H9 (cell line): ENCODE results near the gene LSM8. TPM values are rescaled to one million over a fixed set of nuclear protein-coding genes. Genes with fewer than 3 reads are reported as not detected.
A peak's percentile ranks its signal among the peaks of the same experiment; 100 is the strongest.

Source experiments
- DNase-seq: peaks from one replicate; pipeline ENCODE4 v3.0.0-alpha.2; 2017
- H2AFZ ChIP-seq: one replicate; pipeline ENCODE4 v1.6.1; 2013; ENCODE audit warnings: mild to moderate bottlenecking, low read length, control low read depth, moderate library complexity
- H2AK5ac ChIP-seq: 2 replicates; pipeline ENCODE4 v1.6.1; 2013; ENCODE audit warnings: low read length, control low read depth, mixed read lengths; ENCODE audit not compliant: insufficient read length
- H2BK120ac ChIP-seq: one replicate; pipeline ENCODE4 v1.6.1; 2013; ENCODE audit warnings: low read depth, mild to moderate bottlenecking, low read length, control low read depth, inconsistent platforms; ENCODE audit not compliant: poor library complexity, severe bottlenecking
- H2BK12ac ChIP-seq: 2 replicates; pipeline ENCODE4 v1.6.1; 2013; ENCODE audit warnings: low read length, control low read depth, mixed read lengths, low read depth; ENCODE audit not compliant: insufficient read length
- H2BK15ac ChIP-seq: 2 replicates; pipeline ENCODE4 v1.6.1; 2013; ENCODE audit warnings: low read depth, low read length, control low read depth
- H2BK20ac ChIP-seq: one replicate; pipeline ENCODE4 v1.6.1; 2013; ENCODE audit warnings: low read depth, mild to moderate bottlenecking, low read length, control low read depth, inconsistent platforms; ENCODE audit not compliant: poor library complexity, severe bottlenecking
- H2BK5ac ChIP-seq: 2 replicates; pipeline ENCODE4 v1.6.1; 2013; ENCODE audit warnings: low read length, control low read depth, mixed read lengths; ENCODE audit not compliant: insufficient read length
- H3K14ac ChIP-seq: 2 replicates; pipeline ENCODE4 v1.6.1; 2013; ENCODE audit warnings: low read length, control low read depth; ENCODE audit not compliant: insufficient read depth
- H3K18ac ChIP-seq: 2 replicates; pipeline ENCODE4 v1.6.1; 2013; ENCODE audit warnings: low read depth, mild to moderate bottlenecking, mixed read lengths, low read length, control low read depth; ENCODE audit not compliant: insufficient read length
- H3K23ac ChIP-seq: 2 replicates; pipeline ENCODE4 v1.6.1; 2013; ENCODE audit warnings: low read length, control low read depth, mixed read lengths, low read depth; ENCODE audit not compliant: insufficient read length
- H3K23me2 ChIP-seq: 2 replicates; pipeline ENCODE4 v1.6.1; 2013; ENCODE audit warnings: low read depth, mild to moderate bottlenecking, mixed read lengths, low read length, control low read depth; ENCODE audit not compliant: insufficient read length, poor library complexity, severe bottlenecking
- H3K27ac ChIP-seq: 2 replicates; pipeline ENCODE4 v1.5.1; 2013; ENCODE audit warnings: low read length, control low read depth, mixed read lengths, low read depth; ENCODE audit not compliant: insufficient read length
- H3K27me3 ChIP-seq: 2 replicates; pipeline ENCODE4 v1.6.1; 2013; ENCODE audit warnings: low read length, control low read depth, inconsistent platforms; ENCODE audit not compliant: insufficient read depth
- H3K4ac ChIP-seq: 2 replicates; pipeline ENCODE4 v1.6.1; 2013; ENCODE audit warnings: low read depth, mild to moderate bottlenecking, control low read depth, inconsistent platforms, low read length, moderate library complexity
- H3K4me1 ChIP-seq: 2 replicates; pipeline ENCODE4 v1.6.1; 2013; ENCODE audit warnings: low read length, control low read depth, inconsistent platforms; ENCODE audit not compliant: insufficient read depth
- H3K4me2 ChIP-seq: 2 replicates; pipeline ENCODE4 v1.6.1; 2013; ENCODE audit warnings: low read length, control low read depth, mixed read lengths; ENCODE audit not compliant: insufficient read length, insufficient read depth
- H3K56ac ChIP-seq: 2 replicates; pipeline ENCODE4 v1.6.1; 2013; ENCODE audit warnings: low read depth, mild to moderate bottlenecking, mixed read lengths, low read length, control low read depth; ENCODE audit not compliant: insufficient read length
- H3K79me1 ChIP-seq: 2 replicates; pipeline ENCODE4 v1.6.1; 2013; ENCODE audit warnings: low read depth, mild to moderate bottlenecking, moderate library complexity, low read length, control low read depth, inconsistent platforms; ENCODE audit not compliant: insufficient read depth, poor library complexity, severe bottlenecking
- H3K79me2 ChIP-seq: 2 replicates; pipeline ENCODE4 v1.6.1; 2013; ENCODE audit warnings: low read length, control low read depth, inconsistent platforms; ENCODE audit not compliant: insufficient read depth
- H3K9ac ChIP-seq: 2 replicates; pipeline ENCODE4 v1.6.1; 2013; ENCODE audit warnings: low read length, control low read depth, mixed read lengths; ENCODE audit not compliant: insufficient read length; ENCODE audit errors: extremely low read depth
- H3K9me3 ChIP-seq: one replicate; pipeline ENCODE4 v1.6.1; 2013; ENCODE audit warnings: low read depth, low read length, inconsistent platforms; ENCODE audit not compliant: control insufficient read depth
- H3T11ph ChIP-seq: one replicate; pipeline ENCODE4 v1.6.1; 2013; ENCODE audit warnings: mild to moderate bottlenecking, low read length, control low read depth, inconsistent platforms
- H4K20me1 ChIP-seq: one replicate; pipeline ENCODE4 v1.6.1; 2013; ENCODE audit not compliant: control insufficient read depth, insufficient read length, insufficient read depth
- H4K5ac ChIP-seq: 2 replicates; pipeline ENCODE4 v1.6.1; 2013; ENCODE audit warnings: low read depth, mild to moderate bottlenecking, mixed read lengths, low read length, control low read depth; ENCODE audit not compliant: insufficient read length
- H4K8ac ChIP-seq: replicated peaks from 2 replicates; pipeline ENCODE4 v1.6.1; 2013; ENCODE audit warnings: low read length, control low read depth, mixed read lengths, low read depth; ENCODE audit not compliant: insufficient read length
- H4K91ac ChIP-seq: 2 replicates; pipeline ENCODE4 v1.6.1; 2013; ENCODE audit warnings: low read depth, mild to moderate bottlenecking, moderate library complexity, mixed read lengths, low read length, control low read depth; ENCODE audit not compliant: insufficient read length
- H3K27ac Mint-ChIP-seq, 3 experiments: 2 replicates in 2 of 3; 3 replicates in 1 of 3; pipeline ENCODE4 v1.8.0; 2020 to 2021; ENCODE audit warnings: mixed read lengths in 3 of 3, mild to moderate bottlenecking in 1 of 3, moderate library complexity in 1 of 3
- H3K27me3 Mint-ChIP-seq: 2 replicates; pipeline ENCODE4 v1.8.0; 2021; ENCODE audit warnings: low read depth, mild to moderate bottlenecking, moderate library complexity, mixed read lengths
- H3K36me3 Mint-ChIP-seq, 3 experiments: 2 replicates in 2 of 3; 3 replicates in 1 of 3; pipeline ENCODE4 v1.8.0; 2020 to 2021; ENCODE audit warnings: low read depth in 3 of 3, mixed read lengths in 3 of 3; ENCODE audit not compliant: insufficient read depth in 1 of 3
- H3K4me1 Mint-ChIP-seq, 2 experiments: 2 replicates each; pipeline ENCODE4 v1.8.0; 2020; ENCODE audit warnings: mixed read lengths in 2 of 2
- H3K4me3 Mint-ChIP-seq, 2 experiments: 2 replicates in 1 of 2; 3 replicates in 1 of 2; pipeline ENCODE4 v1.8.0; 2020 to 2021; ENCODE audit warnings: mild to moderate bottlenecking in 2 of 2, mixed read lengths in 2 of 2, moderate library complexity in 1 of 2
- H3K9me3 Mint-ChIP-seq, 2 experiments: 2 replicates in 1 of 2; 3 replicates in 1 of 2; pipeline ENCODE4 v1.8.0; 2020; ENCODE audit warnings: mild to moderate bottlenecking in 2 of 2, mixed read lengths in 2 of 2, moderate library complexity in 1 of 2
- CTCF ChIP-seq: fragments of 200-600 bp; sonication (generic); conservative IDR thresholded peaks from 3 replicates; pipeline ENCODE4 v1.8.0; 2021; ENCODE audit warnings: antibody characterized with exemption, mild to moderate bottlenecking
- WGBS: extraction: QIAGEN DNeasy Blood & Tissue Kit; methylation state at CpG from one replicate; pipeline ENCODE4 v1.1.7; 2013; ENCODE audit warnings: missing lambda C conversion rate, low lambda C conversion rate, mixed read lengths; ENCODE audit not compliant: insufficient read length; ENCODE audit errors: extremely low coverage; 5-methylcytosine and 5-hydroxymethylcytosine counted together
- total RNA-seq: library from RNA; stranded (reverse); gene quantifications from 2 replicates; pipeline ENCODE4 v1.2.1, GENCODE V29; 2021

Gene LSM8
- total RNA-seq, 1 experiment from 2014 or later = 51.8 TPM

DNA sequence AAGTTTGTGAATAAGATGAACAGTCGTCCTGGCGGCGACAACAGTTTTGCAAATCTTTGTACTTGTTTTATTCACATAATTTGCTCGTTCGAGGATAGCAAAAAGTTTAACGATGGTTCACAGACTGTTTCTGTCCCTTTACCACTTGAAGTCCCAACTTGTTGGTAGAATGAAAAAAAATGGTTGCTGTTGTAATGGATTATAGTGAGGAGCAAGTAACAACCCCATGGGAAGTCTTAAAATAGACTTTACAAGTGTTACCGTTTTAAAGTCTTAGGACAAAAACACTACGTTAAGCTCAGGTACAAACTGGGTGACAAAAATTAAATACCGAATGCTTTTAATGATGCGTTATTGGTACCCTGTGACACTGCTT, 589 bp downstream of the LSM8 start:
- Histone ChIP-seq H2BK12ac (no peak overlapping the region), H2AFZ (no peak overlapping the region), H3K79me2 (peaks cover 13% of the 10 kb centered on the region; the same call in 1 of the 2 replicates), H4K8ac (no peak overlapping the region), H2BK5ac (no peak overlapping the region), H3K14ac (peak overlapping the region; percentile 93; the same call in 1 of the 2 replicates), H3K9me3 (no peaks in the 10 kb centered on the region), H3K4me2 (peak overlapping the region; percentile 77), H3K27me3 (no peaks in the 10 kb centered on the region), H4K20me1 (no peaks in the 10 kb centered on the region), H2AK5ac (no peak overlapping the region), H3K79me1 (no peaks in the 10 kb centered on the region), H4K5ac (no peak overlapping the region), H2BK15ac (no peak overlapping the region), H3K18ac (no peak overlapping the region), H3K4me1 (no peaks in the 10 kb centered on the region), H3K27ac (no peak overlapping the region), H3K23ac (no peak overlapping the region), H3K56ac (no peak overlapping the region), H2BK120ac (no peak overlapping the region), H3K4ac (no peak overlapping the region), H2BK20ac (no peak overlapping the region), H3K9ac (peak overlapping the region; percentile 98), H3K23me2 (peaks cover 6% of the 10 kb centered on the region), H3T11ph (no peak overlapping the region), H4K91ac (no peak overlapping the region)
- Mint-ChIP-seq H3K27ac (peak overlapping the region; percentile 94 to 98 (median 97)), H3K27me3 (peaks cover 4% of the 10 kb centered on the region; the same call in 1 of the 2 replicates), H3K36me3 (peaks cover 14 to 42% (median 38%) of the 10 kb centered on the region in 3 experiments), H3K9me3 (no peaks in the 10 kb centered on the region; a peak in 2 of 5 replicates), H3K4me3 (peak overlapping the region; percentile 93 to 94), H3K4me1 (peaks cover 13 to 22% of the 10 kb centered on the region in 2 experiments)
- no CpG with 5 or more reads among the region's 10 CpGs for WGBS
- no peak for DNase-seq
- TF ChIP-seq CTCF = no peak
